Stomach (tissue), 9 donors: ENCODE measurements around the gene GSG1L. TPM values are rescaled to one million over a fixed set of nuclear protein-coding genes. Genes with fewer than 3 reads are reported as not detected.
A peak's percentile ranks its signal among the peaks of the same experiment; 100 is the strongest.

Experiments used
- DNase-seq, 2 donors: peaks; one replicate each; pipeline versions ENCODE4 v3.0.0 to v3.0.0-alpha.2; 2013 to 2019
- H3K27ac ChIP-seq, 5 donors: fragments of 200-600 bp in 4 of 5; sonication (generic) in 4 of 5; one replicate each; pipeline ENCODE4 v1.5.1; 2013 to 2019; ENCODE audit warnings: mild to moderate bottlenecking in 1 of 5, moderate library complexity in 1 of 5
- H3K27me3 ChIP-seq, 3 donors: fragments of 200-600 bp; sonication (generic); one replicate each; pipeline ENCODE4 v1.5.1; 2017 to 2019; ENCODE audit warnings: mixed run types in 1 of 3
- H3K36me3 ChIP-seq, 4 donors: fragments of 200-600 bp; sonication (generic); 1 replicate in 3 of 4; 2 replicates in 1 of 4; pipeline ENCODE4 v1.5.1; 2016 to 2019
- H3K4me1 ChIP-seq, 4 donors: fragments of 200-600 bp; sonication (generic); one replicate each; pipeline ENCODE4 v1.5.1; 2016 to 2019
- H3K4me3 ChIP-seq, 4 donors: fragments of 200-600 bp; sonication (generic) in 3 of 4; one replicate each; pipeline ENCODE4 v1.5.1; 2016 to 2019; ENCODE audit warnings: mild to moderate bottlenecking in 1 of 4
- H3K9me3 ChIP-seq, 4 donors: fragments of 200-600 bp; sonication (generic); one replicate each; pipeline ENCODE4 v1.5.1; 2016 to 2019
- CTCF ChIP-seq, 7 experiments: fragments of 450-650 bp in 4 of 7; fragments of 200-600 bp in 3 of 7; sonication (generic) in 3 of 7; IDR thresholded peaks; one replicate each; pipeline ENCODE4 v1.5.1; 2016 to 2019; ENCODE audit warnings: antibody characterized with exemption in 7 of 7, control low read depth in 2 of 7, mild to moderate bottlenecking in 1 of 7
- EP300 ChIP-seq: sonication (generic); formaldehyde crosslinking; IDR thresholded peaks from one replicate; pipeline ENCODE4 v1.6.1; 2017; ENCODE audit warnings: antibody characterized with exemption
- POLR2A ChIP-seq, 4 donors: fragments of 450-650 bp; IDR thresholded peaks; one replicate each; pipeline ENCODE4 v1.6.1; 2016; ENCODE audit warnings: antibody characterized with exemption in 4 of 4, control low read depth in 2 of 4, mild to moderate bottlenecking in 1 of 4, moderate library complexity in 1 of 4
- POLR2AphosphoS5 ChIP-seq, 3 donors: sonication (generic); formaldehyde crosslinking; IDR thresholded peaks; one replicate each; pipeline ENCODE4 v1.6.1; 2016; ENCODE audit warnings: antibody characterized with exemption in 3 of 3
- WGBS, 5 donors: extraction: QIAGEN DNeasy Blood & Tissue Kit in 3 of 5; methylation state at CpG; one replicate each; pipeline versions ENCODE4 v1.1.5 to v1.1.7; 2013 to 2018; 5-methylcytosine and 5-hydroxymethylcytosine counted together
- intact Hi-C: fragments of 100-400 bp; cut with DNase I; formaldehyde crosslinking; loops from one replicate; pipeline ENCODE4 v1.15.1; 2023; ENCODE audit warnings: low total_unique reads
- polyA plus RNA-seq, 3 donors: library from polyadenylated mRNA; stranded (reverse); fragments of 200-250 nt; gene quantifications; one replicate each; pipeline ENCODE4 v1.2.3, GENCODE V29; 2013
- total RNA-seq, 5 donors: library from RNA; depleted of rRNA; stranded (reverse); fragments of >200 nt; gene quantifications; one replicate each; pipeline versions ENCODE4 v1.1.0 to v1.2.3, GENCODE V29; 2014 to 2016
- donor health status: healthy with polysubstance abuse.
- donor health status: Bipolar disorder and iron deficiency.
- donor health status: healthy.

The GSG1L gene
- total and polyA plus RNA-seq, 8 donors = 0.06 TPM; not detected in 7

GRCh38 chr16:27978876-27979275 is 84.6 kb downstream of the GSG1L start:
- H3K4me3 ChIP-seq = no peak overlapping the region
- WGBS, 5 donors = 78 to 88% (median 82%) methylated on average over 4 of the region's 4 CpGs
- H3K4me1 ChIP-seq = no peaks in the 10 kb centered on the region
- no peaks in the 10 kb centered on the region for H3K9me3 ChIP-seq
- H3K36me3 ChIP-seq = no peaks in the 10 kb centered on the region
- no peak for DNase-seq
- no peak overlapping the region for H3K27ac ChIP-seq
- TF ChIP-seq POLR2AphosphoS5 (IDR thresholded peaks at IDR 0.05) (no peak), POLR2A (IDR thresholded peaks at IDR 0.05) (no peak), CTCF (IDR thresholded peaks at IDR 0.05) (no peak)
- H3K27me3 ChIP-seq = peaks cover 0 to 8% (median 0%) of the 10 kb centered on the region in 3 donors
- intact Hi-C loops = no loop called here

DNA sequence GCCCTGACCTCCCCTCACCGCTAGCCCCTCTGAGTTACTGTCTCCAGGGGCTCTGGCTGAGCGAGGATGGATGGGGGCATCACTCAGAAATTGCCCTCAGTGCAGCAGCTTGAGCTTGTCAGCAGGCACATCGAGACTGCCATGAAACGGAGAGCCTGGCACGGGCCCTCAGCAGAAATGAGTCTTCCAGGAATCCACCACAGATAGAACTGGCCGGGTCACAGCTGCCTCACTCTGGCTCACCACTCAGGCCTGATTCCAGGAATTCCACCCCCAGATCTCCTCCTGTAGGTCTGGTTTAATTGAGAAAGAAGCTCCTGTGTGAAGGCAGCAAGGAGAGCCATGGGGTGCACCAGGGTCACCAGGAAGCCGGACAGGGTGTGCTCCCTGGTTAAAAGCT is 85.5 kb downstream of the GSG1L start:
- H3K27me3 ChIP-seq = peaks cover 0 to 9% (median 0%) of the 10 kb centered on the region in 3 donors
- no peaks in the 10 kb centered on the region for H3K36me3 ChIP-seq
- TF ChIP-seq POLR2A (IDR thresholded peaks at IDR 0.05) (no peak), EP300 (no peak), POLR2AphosphoS5 (IDR thresholded peaks at IDR 0.05) (no peak), CTCF (IDR thresholded peaks at IDR 0.05) (no peak)
- WGBS, 5 donors = 64 to 70% (median 68%) methylated on average over 3 to 7 of the region's 7 CpGs
- intact Hi-C loops = no loop called here
- H3K9me3 ChIP-seq = no peaks in the 10 kb centered on the region
- H3K4me3 ChIP-seq = no peak overlapping the region
- H3K4me1 ChIP-seq = no peaks in the 10 kb centered on the region
- H3K27ac ChIP-seq = no peak overlapping the region
- peak in 1 of 2 donors; percentile 20 for DNase-seq

DNA sequence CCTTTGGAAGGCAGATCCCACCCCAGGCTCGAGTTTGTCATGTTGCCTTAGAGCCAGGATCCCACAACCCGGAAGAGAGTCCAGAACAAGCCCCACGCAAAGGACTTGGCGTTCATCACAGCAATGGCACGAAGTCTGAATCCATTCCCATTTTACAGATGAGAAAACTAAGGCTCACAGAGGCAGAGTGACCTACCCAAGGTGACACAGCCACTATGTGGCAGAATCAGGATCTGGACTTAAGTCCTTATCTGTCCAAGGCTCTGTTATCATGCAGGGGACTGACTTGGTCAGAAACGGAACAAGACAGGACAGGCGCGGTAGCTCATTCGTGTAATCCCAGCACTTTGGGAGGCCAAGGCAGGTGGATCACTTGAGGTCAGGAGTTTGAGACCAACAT is 86.5 kb downstream of the GSG1L start:
- no peaks in the 10 kb centered on the region for H3K36me3 ChIP-seq
- H3K27me3 ChIP-seq = peaks cover 0 to 13% (median 0%) of the 10 kb centered on the region in 3 donors
- DNase-seq = no peak
- intact Hi-C loops = no loop called here
- H3K27ac ChIP-seq = no peak overlapping the region
- TF ChIP-seq CTCF (IDR thresholded peaks at IDR 0.05) (no peak), POLR2AphosphoS5 (IDR thresholded peaks at IDR 0.05) (no peak), POLR2A (IDR thresholded peaks at IDR 0.05) (no peak), EP300 (no peak)
- no peaks in the 10 kb centered on the region for H3K4me1 ChIP-seq
- 79 to 85% (median 82%) methylated on average over 9 of the region's 9 CpGs for WGBS, 5 donors
- peaks cover 0 to under 1% (median under 1%) of the 10 kb centered on the region in 4 donors for H3K9me3 ChIP-seq
- H3K4me3 ChIP-seq = no peak overlapping the region

DNA sequence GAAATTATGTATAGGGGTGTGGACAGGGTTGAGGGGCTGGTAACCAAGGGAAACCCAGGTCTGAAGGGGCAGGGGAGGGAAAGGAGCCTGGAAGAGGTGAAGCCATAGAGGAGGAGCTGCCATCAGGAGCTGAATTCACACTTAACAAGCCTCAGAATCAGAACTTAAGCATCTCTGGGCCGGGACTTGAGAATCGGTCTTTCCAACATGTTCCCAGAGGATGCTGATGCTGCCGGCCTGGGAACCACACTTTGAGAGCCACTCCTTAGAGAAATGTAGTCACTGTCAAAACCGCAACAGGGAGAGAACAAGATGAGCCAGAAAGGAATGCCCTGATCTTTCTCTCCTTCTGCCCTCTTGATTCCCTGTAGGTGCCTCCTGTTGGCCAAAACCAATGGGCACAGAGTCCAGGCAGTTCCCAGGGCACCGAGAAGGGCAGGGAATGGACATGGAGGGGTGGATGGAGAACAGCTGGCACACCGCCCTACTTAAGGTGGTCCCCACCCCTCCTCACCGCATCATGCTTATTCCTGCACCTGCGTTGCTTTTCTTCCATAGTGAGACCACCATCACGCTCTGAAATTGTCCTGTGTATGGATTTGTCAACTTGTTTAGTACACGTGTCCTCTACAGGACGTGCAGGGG is 88.5 kb downstream of the GSG1L start:
- intact Hi-C loops = no loop called here
- Histone ChIP-seq H3K27me3 (peaks cover 0 to 13% (median 0%) of the 10 kb centered on the region in 3 donors), H3K27ac (no peak overlapping the region), H3K9me3 (peaks cover 0 to 8% (median 3%) of the 10 kb centered on the region in 4 donors), H3K36me3 (no peaks in the 10 kb centered on the region), H3K4me3 (no peak overlapping the region), H3K4me1 (no peaks in the 10 kb centered on the region)
- 77 to 87% (median 79%) methylated on average over 10 to 11 of the region's 11 CpGs for WGBS, 5 donors
- no peak for DNase-seq
- no peak for TF ChIP-seq CTCF (IDR thresholded peaks at IDR 0.05)
- TF ChIP-seq POLR2A (IDR thresholded peaks at IDR 0.05) = no peak
